H9 (cell line): ENCODE results near the gene CNBD2. TPM values are rescaled to one million over a fixed set of nuclear protein-coding genes. Genes with fewer than 3 reads are reported as not detected.

Source experiments
- DNase-seq: peaks from one replicate; pipeline ENCODE4 v3.0.0-alpha.2; 2017
- H2AFZ ChIP-seq: one replicate; pipeline ENCODE4 v1.6.1; 2013; ENCODE audit warnings: mild to moderate bottlenecking, low read length, control low read depth, moderate library complexity
- H2AK5ac ChIP-seq: 2 replicates; pipeline ENCODE4 v1.6.1; 2013; ENCODE audit warnings: low read length, control low read depth, mixed read lengths; ENCODE audit not compliant: insufficient read length
- H2BK120ac ChIP-seq: one replicate; pipeline ENCODE4 v1.6.1; 2013; ENCODE audit warnings: low read depth, mild to moderate bottlenecking, low read length, control low read depth, inconsistent platforms; ENCODE audit not compliant: poor library complexity, severe bottlenecking
- H2BK12ac ChIP-seq: 2 replicates; pipeline ENCODE4 v1.6.1; 2013; ENCODE audit warnings: low read length, control low read depth, mixed read lengths, low read depth; ENCODE audit not compliant: insufficient read length
- H2BK15ac ChIP-seq: 2 replicates; pipeline ENCODE4 v1.6.1; 2013; ENCODE audit warnings: low read depth, low read length, control low read depth
- H2BK20ac ChIP-seq: one replicate; pipeline ENCODE4 v1.6.1; 2013; ENCODE audit warnings: low read depth, mild to moderate bottlenecking, low read length, control low read depth, inconsistent platforms; ENCODE audit not compliant: poor library complexity, severe bottlenecking
- H2BK5ac ChIP-seq: 2 replicates; pipeline ENCODE4 v1.6.1; 2013; ENCODE audit warnings: low read length, control low read depth, mixed read lengths; ENCODE audit not compliant: insufficient read length
- H3K14ac ChIP-seq: 2 replicates; pipeline ENCODE4 v1.6.1; 2013; ENCODE audit warnings: low read length, control low read depth; ENCODE audit not compliant: insufficient read depth
- H3K18ac ChIP-seq: 2 replicates; pipeline ENCODE4 v1.6.1; 2013; ENCODE audit warnings: low read depth, mild to moderate bottlenecking, mixed read lengths, low read length, control low read depth; ENCODE audit not compliant: insufficient read length
- H3K23ac ChIP-seq: 2 replicates; pipeline ENCODE4 v1.6.1; 2013; ENCODE audit warnings: low read length, control low read depth, mixed read lengths, low read depth; ENCODE audit not compliant: insufficient read length
- H3K23me2 ChIP-seq: 2 replicates; pipeline ENCODE4 v1.6.1; 2013; ENCODE audit warnings: low read depth, mild to moderate bottlenecking, mixed read lengths, low read length, control low read depth; ENCODE audit not compliant: insufficient read length, poor library complexity, severe bottlenecking
- H3K27ac ChIP-seq: 2 replicates; pipeline ENCODE4 v1.5.1; 2013; ENCODE audit warnings: low read length, control low read depth, mixed read lengths, low read depth; ENCODE audit not compliant: insufficient read length
- H3K27me3 ChIP-seq: 2 replicates; pipeline ENCODE4 v1.6.1; 2013; ENCODE audit warnings: low read length, control low read depth, inconsistent platforms; ENCODE audit not compliant: insufficient read depth
- H3K4ac ChIP-seq: 2 replicates; pipeline ENCODE4 v1.6.1; 2013; ENCODE audit warnings: low read depth, mild to moderate bottlenecking, control low read depth, inconsistent platforms, low read length, moderate library complexity
- H3K4me1 ChIP-seq: 2 replicates; pipeline ENCODE4 v1.6.1; 2013; ENCODE audit warnings: low read length, control low read depth, inconsistent platforms; ENCODE audit not compliant: insufficient read depth
- H3K4me2 ChIP-seq: 2 replicates; pipeline ENCODE4 v1.6.1; 2013; ENCODE audit warnings: low read length, control low read depth, mixed read lengths; ENCODE audit not compliant: insufficient read length, insufficient read depth
- H3K56ac ChIP-seq: 2 replicates; pipeline ENCODE4 v1.6.1; 2013; ENCODE audit warnings: low read depth, mild to moderate bottlenecking, mixed read lengths, low read length, control low read depth; ENCODE audit not compliant: insufficient read length
- H3K79me1 ChIP-seq: 2 replicates; pipeline ENCODE4 v1.6.1; 2013; ENCODE audit warnings: low read depth, mild to moderate bottlenecking, moderate library complexity, low read length, control low read depth, inconsistent platforms; ENCODE audit not compliant: insufficient read depth, poor library complexity, severe bottlenecking
- H3K79me2 ChIP-seq: 2 replicates; pipeline ENCODE4 v1.6.1; 2013; ENCODE audit warnings: low read length, control low read depth, inconsistent platforms; ENCODE audit not compliant: insufficient read depth
- H3K9ac ChIP-seq: 2 replicates; pipeline ENCODE4 v1.6.1; 2013; ENCODE audit warnings: low read length, control low read depth, mixed read lengths; ENCODE audit not compliant: insufficient read length; ENCODE audit errors: extremely low read depth
- H3K9me3 ChIP-seq: one replicate; pipeline ENCODE4 v1.6.1; 2013; ENCODE audit warnings: low read depth, low read length, inconsistent platforms; ENCODE audit not compliant: control insufficient read depth
- H3T11ph ChIP-seq: one replicate; pipeline ENCODE4 v1.6.1; 2013; ENCODE audit warnings: mild to moderate bottlenecking, low read length, control low read depth, inconsistent platforms
- H4K20me1 ChIP-seq: one replicate; pipeline ENCODE4 v1.6.1; 2013; ENCODE audit not compliant: control insufficient read depth, insufficient read length, insufficient read depth
- H4K5ac ChIP-seq: 2 replicates; pipeline ENCODE4 v1.6.1; 2013; ENCODE audit warnings: low read depth, mild to moderate bottlenecking, mixed read lengths, low read length, control low read depth; ENCODE audit not compliant: insufficient read length
- H4K8ac ChIP-seq: replicated peaks from 2 replicates; pipeline ENCODE4 v1.6.1; 2013; ENCODE audit warnings: low read length, control low read depth, mixed read lengths, low read depth; ENCODE audit not compliant: insufficient read length
- H4K91ac ChIP-seq: 2 replicates; pipeline ENCODE4 v1.6.1; 2013; ENCODE audit warnings: low read depth, mild to moderate bottlenecking, moderate library complexity, mixed read lengths, low read length, control low read depth; ENCODE audit not compliant: insufficient read length
- H3K27ac Mint-ChIP-seq, 3 experiments: 2 replicates in 2 of 3; 3 replicates in 1 of 3; pipeline ENCODE4 v1.8.0; 2020 to 2021; ENCODE audit warnings: mixed read lengths in 3 of 3, mild to moderate bottlenecking in 1 of 3, moderate library complexity in 1 of 3
- H3K27me3 Mint-ChIP-seq: 2 replicates; pipeline ENCODE4 v1.8.0; 2021; ENCODE audit warnings: low read depth, mild to moderate bottlenecking, moderate library complexity, mixed read lengths
- H3K36me3 Mint-ChIP-seq, 3 experiments: 2 replicates in 2 of 3; 3 replicates in 1 of 3; pipeline ENCODE4 v1.8.0; 2020 to 2021; ENCODE audit warnings: low read depth in 3 of 3, mixed read lengths in 3 of 3; ENCODE audit not compliant: insufficient read depth in 1 of 3
- H3K4me1 Mint-ChIP-seq, 2 experiments: 2 replicates each; pipeline ENCODE4 v1.8.0; 2020; ENCODE audit warnings: mixed read lengths in 2 of 2
- H3K4me3 Mint-ChIP-seq, 2 experiments: 2 replicates in 1 of 2; 3 replicates in 1 of 2; pipeline ENCODE4 v1.8.0; 2020 to 2021; ENCODE audit warnings: mild to moderate bottlenecking in 2 of 2, mixed read lengths in 2 of 2, moderate library complexity in 1 of 2
- H3K9me3 Mint-ChIP-seq, 2 experiments: 2 replicates in 1 of 2; 3 replicates in 1 of 2; pipeline ENCODE4 v1.8.0; 2020; ENCODE audit warnings: mild to moderate bottlenecking in 2 of 2, mixed read lengths in 2 of 2, moderate library complexity in 1 of 2
- WGBS: extraction: QIAGEN DNeasy Blood & Tissue Kit; methylation state at CpG from one replicate; pipeline ENCODE4 v1.1.7; 2013; ENCODE audit warnings: missing lambda C conversion rate, low lambda C conversion rate, mixed read lengths; ENCODE audit not compliant: insufficient read length; ENCODE audit errors: extremely low coverage; 5-methylcytosine and 5-hydroxymethylcytosine counted together
- total RNA-seq: library from RNA; stranded (reverse); gene quantifications from 2 replicates; pipeline ENCODE4 v1.2.1, GENCODE V29; 2021
- TF ChIP-seq, protein P1 (sequence below): fragments of 200-600 bp; sonication (generic); conservative IDR thresholded peaks from 3 replicates; pipeline ENCODE4 v1.8.0; 2021; ENCODE audit warnings: antibody characterized with exemption, mild to moderate bottlenecking

Gene CNBD2
- total RNA-seq, 1 experiment from 2014 or later = 3.1 TPM

DNA sequence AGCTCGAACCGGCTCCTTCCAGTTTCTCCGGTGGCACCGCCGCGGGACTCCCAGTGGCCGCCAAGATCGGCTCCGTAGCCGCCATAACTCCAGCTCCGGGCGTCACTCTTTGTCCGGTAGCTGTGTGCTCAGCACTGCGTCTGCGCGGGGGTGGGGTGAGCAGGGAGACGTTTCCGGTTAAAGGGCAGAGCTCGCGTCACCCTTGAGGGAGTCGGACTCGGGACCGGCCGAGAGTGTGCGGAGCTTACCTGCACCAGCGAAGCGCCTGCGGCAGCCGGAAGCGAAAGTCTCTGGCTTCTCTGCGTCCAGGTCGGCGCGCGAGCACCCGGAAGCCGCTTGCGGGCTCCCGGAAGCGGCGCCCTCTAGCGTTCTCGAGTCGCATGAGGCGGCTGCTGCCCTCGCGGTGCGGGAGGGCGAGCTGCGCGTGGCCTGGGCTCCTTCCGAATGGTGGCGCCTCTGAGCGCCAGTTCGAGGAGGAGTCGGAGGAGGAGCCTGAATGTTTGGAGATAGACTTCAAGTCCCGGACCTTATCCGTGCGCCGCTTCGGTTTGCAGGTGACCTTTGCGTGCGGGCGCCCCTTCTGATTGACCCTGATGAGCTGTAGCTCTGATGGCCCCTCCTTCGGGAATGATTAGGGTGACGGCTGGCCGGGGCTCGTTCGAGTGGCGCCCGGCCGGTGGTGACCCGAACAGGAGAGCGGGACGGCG, 14.0 kb upstream of the CNBD2 start, which contains the start of gene SCAND1:
Gene SCAND1, minus strand, starts transcription at position 303 of the 707 bp plus-strand sequence. Its CDS starts 218 bp downstream, at position 85.
- Histone ChIP-seq H2BK15ac (no peak within 1 kb of the TSS), H3K27ac (peak within 1 kb of the TSS; percentile 83), H3K56ac (no peak within 1 kb of the TSS), H3K4me2 (peak within 1 kb of the TSS; percentile 94), H3K4ac (peak within 1 kb of the TSS; percentile 65), H2BK120ac (no peak within 1 kb of the TSS), H3K18ac (peak within 1 kb of the TSS; percentile 88), H2BK12ac (no peak within 1 kb of the TSS), H3K27me3 (0 out of 2 replicates have a peak, but pooled peaks cover 1% of the 10 kb centered on the region), H2AK5ac (no peak within 1 kb of the TSS), H2BK5ac (peak within 1 kb of the TSS; percentile 15), H3K23ac (no peak within 1 kb of the TSS), H3K23me2 (peaks cover 12% of the 10 kb centered on the region), H3K4me1 (no peaks in the 10 kb centered on the region), H4K5ac (peak within 1 kb of the TSS; percentile 33), H3K9ac (peak within 1 kb of the TSS; percentile 93), H3K9me3 (no peaks in the 10 kb centered on the region), H2BK20ac (no peak within 1 kb of the TSS), H3T11ph (no peak within 1 kb of the TSS), H3K79me2 (0 out of 2 replicates have a peak, but pooled peaks cover 2% of the 10 kb centered on the region), H4K8ac (no peak within 1 kb of the TSS), H3K79me1 (no peaks in the 10 kb centered on the region), H4K91ac (peak within 1 kb of the TSS; percentile 50), H4K20me1 (no peaks in the 10 kb centered on the region), H3K14ac (peak within 1 kb of the TSS; percentile 94), H2AFZ (peak within 1 kb of the TSS; percentile 7)
- Mint-ChIP-seq H3K9me3 (no peaks in the 10 kb centered on the region), H3K27ac (peak within 1 kb of the TSS; percentile 98 to 99 (median 99)), H3K4me1 (peaks cover 9% of the 10 kb centered on the region in 2 experiments), H3K27me3 (no peaks in the 10 kb centered on the region; the same call in 1 of the 2 replicates), H3K36me3 (no peaks in the 10 kb centered on the region; a peak in 1 of 7 replicates), H3K4me3 (peak within 1 kb of the TSS; percentile 90 to 98)
- TF ChIP-seq, protein P1, sequence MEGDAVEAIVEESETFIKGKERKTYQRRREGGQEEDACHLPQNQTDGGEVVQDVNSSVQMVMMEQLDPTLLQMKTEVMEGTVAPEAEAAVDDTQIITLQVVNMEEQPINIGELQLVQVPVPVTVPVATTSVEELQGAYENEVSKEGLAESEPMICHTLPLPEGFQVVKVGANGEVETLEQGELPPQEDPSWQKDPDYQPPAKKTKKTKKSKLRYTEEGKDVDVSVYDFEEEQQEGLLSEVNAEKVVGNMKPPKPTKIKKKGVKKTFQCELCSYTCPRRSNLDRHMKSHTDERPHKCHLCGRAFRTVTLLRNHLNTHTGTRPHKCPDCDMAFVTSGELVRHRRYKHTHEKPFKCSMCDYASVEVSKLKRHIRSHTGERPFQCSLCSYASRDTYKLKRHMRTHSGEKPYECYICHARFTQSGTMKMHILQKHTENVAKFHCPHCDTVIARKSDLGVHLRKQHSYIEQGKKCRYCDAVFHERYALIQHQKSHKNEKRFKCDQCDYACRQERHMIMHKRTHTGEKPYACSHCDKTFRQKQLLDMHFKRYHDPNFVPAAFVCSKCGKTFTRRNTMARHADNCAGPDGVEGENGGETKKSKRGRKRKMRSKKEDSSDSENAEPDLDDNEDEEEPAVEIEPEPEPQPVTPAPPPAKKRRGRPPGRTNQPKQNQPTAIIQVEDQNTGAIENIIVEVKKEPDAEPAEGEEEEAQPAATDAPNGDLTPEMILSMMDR = peak; percentile 99
- no CpG with 5 or more reads among the region's 76 CpGs for WGBS
- DNase-seq = peak; percentile 98
